Esophagus muscularis mucosa (tissue), 4 donors: ENCODE measurements around the gene SDK1. TPM values are rescaled to one million over a fixed set of nuclear protein-coding genes. Genes with fewer than 3 reads are reported as not detected.

Experiments
- DNase-seq: peaks from one replicate; pipeline ENCODE4 v3.0.0-alpha.2; 2017; ENCODE audit errors: extremely low spot score
- H3K27ac ChIP-seq, 4 donors: fragments of 200-600 bp; sonication (generic); replicated peaks in 1 of 4; 1 replicate in 3 of 4; 2 replicates in 1 of 4; pipeline ENCODE4 v1.5.1; 2016 to 2019; ENCODE audit warnings: mild to moderate bottlenecking in 1 of 4
- H3K27me3 ChIP-seq, 4 donors: fragments of 200-600 bp; sonication (generic); one replicate each; pipeline versions ENCODE4 v1.5.1 to v1.6.0; 2016 to 2019
- H3K36me3 ChIP-seq, 4 donors: fragments of 200-600 bp; sonication (generic); one replicate each; pipeline ENCODE4 v1.5.1; 2016 to 2019
- H3K4me1 ChIP-seq, 4 donors: fragments of 200-600 bp; sonication (generic); one replicate each; pipeline ENCODE4 v1.5.1; 2016 to 2019
- H3K4me3 ChIP-seq, 4 donors: fragments of 200-600 bp; sonication (generic); 1 replicate in 2 of 4; 2 replicates in 2 of 4; pipeline ENCODE4 v1.5.1; 2016 to 2019; ENCODE audit warnings: mild to moderate bottlenecking in 4 of 4, moderate library complexity in 1 of 4
- H3K9me3 ChIP-seq, 4 donors: fragments of 200-600 bp; sonication (generic); 1 replicate in 3 of 4; 2 replicates in 1 of 4; pipeline ENCODE4 v1.5.1; 2016 to 2019
- CTCF ChIP-seq, 3 experiments: fragments of 200-600 bp in 2 of 3; fragments of 450-650 bp in 1 of 3; sonication (generic) in 2 of 3; IDR thresholded peaks; one replicate each; pipeline ENCODE4 v1.5.1; 2017 to 2019; ENCODE audit warnings: antibody characterized with exemption in 3 of 3, mild to moderate bottlenecking in 2 of 3, moderate library complexity in 1 of 3
- EP300 ChIP-seq: sonication (generic); formaldehyde crosslinking; IDR thresholded peaks from one replicate; pipeline ENCODE4 v1.6.1; 2017; ENCODE audit warnings: antibody characterized with exemption
- POLR2A ChIP-seq: fragments of 450-650 bp; IDR thresholded peaks from one replicate; pipeline ENCODE4 v1.6.1; 2017; ENCODE audit warnings: antibody characterized with exemption, moderate library complexity, mild to moderate bottlenecking, low read depth
- POLR2AphosphoS5 ChIP-seq, 2 donors: sonication (generic); formaldehyde crosslinking; IDR thresholded peaks; one replicate each; pipeline ENCODE4 v1.6.1; 2017; ENCODE audit warnings: antibody characterized with exemption in 2 of 2
- WGBS: methylation state at CpG from one replicate; pipeline ENCODE4 v1.1.5; 2018; 5-methylcytosine and 5-hydroxymethylcytosine counted together
- intact Hi-C: fragments of 100-400 bp; cut with DNase I; formaldehyde crosslinking; loops from one replicate; pipeline ENCODE4 v1.15.1; 2023
- total RNA-seq, 4 donors: library from RNA; depleted of rRNA; stranded (reverse); fragments of >200 nt; gene quantifications; one replicate each; pipeline versions ENCODE4 v1.1.0 to v1.2.1, GENCODE V29; 2016

SDK1 gene
- total RNA-seq, 4 donors from 2014 or later = 7.8 to 18.6 (median 12.0) TPM

- no peak for TF ChIP-seq EP300
- TF ChIP-seq CTCF (IDR thresholded peaks at IDR 0.05) = peak in 2 of 3 experiments; percentile 23 to 27
- no peaks in the 10 kb centered on the region for H3K36me3 ChIP-seq
- intact Hi-C loops = no loop called here
- 81% methylated on average over 5 of the region's 5 CpGs for WGBS
- DNase-seq = no peak
- no peaks in the 10 kb centered on the region for H3K4me1 ChIP-seq
- no peak overlapping the region for H3K27ac ChIP-seq
- no peak overlapping the region for H3K4me3 ChIP-seq
- no peaks in the 10 kb centered on the region for H3K27me3 ChIP-seq
- no peaks in the 10 kb centered on the region for H3K9me3 ChIP-seq
These were observed 372.5 kb downstream of the SDK1 start for GRCh38 chr7:3673524-3673923.

- no peak for TF ChIP-seq EP300
- no peak for TF ChIP-seq CTCF (IDR thresholded peaks at IDR 0.05)
- no peak for TF ChIP-seq POLR2AphosphoS5 (IDR thresholded peaks at IDR 0.05)
- TF ChIP-seq POLR2A = no peak
- no peaks in the 10 kb centered on the region for H3K4me1 ChIP-seq
- no peaks in the 10 kb centered on the region for H3K27me3 ChIP-seq
- WGBS = 96% methylated on average over 4 of the region's 4 CpGs
- H3K27ac ChIP-seq = no peak overlapping the region
- H3K36me3 ChIP-seq = no peaks in the 10 kb centered on the region
- intact Hi-C loops = no loop called here
- H3K4me3 ChIP-seq = no peak overlapping the region
- no peaks in the 10 kb centered on the region for H3K9me3 ChIP-seq
- DNase-seq = no peak
These were observed 377.3 kb downstream of the SDK1 start for GRCh38 chr7:3678314-3678810.

- Histone ChIP-seq H3K4me3 (no peak overlapping the region), H3K4me1 (no peaks in the 10 kb centered on the region), H3K36me3 (no peaks in the 10 kb centered on the region), H3K27ac (no peak overlapping the region), H3K27me3 (no peaks in the 10 kb centered on the region), H3K9me3 (no peaks in the 10 kb centered on the region)
- WGBS = 39% methylated on average over 8 of the region's 10 CpGs
- intact Hi-C loops = no loop called here
- no peak for DNase-seq
- no peak for TF ChIP-seq POLR2A
- no peak for TF ChIP-seq EP300
- TF ChIP-seq POLR2AphosphoS5 (IDR thresholded peaks at IDR 0.05) = no peak
- TF ChIP-seq CTCF (IDR thresholded peaks at IDR 0.05) = no peak
These were observed 381.1 kb downstream of the SDK1 start for GRCh38 chr7:3682028-3682710.

GRCh38 chr7:3683546-3684539, 382.8 kb downstream of the SDK1 start:
- intact Hi-C loops = no loop called here
- Histone ChIP-seq H3K27ac (no peak overlapping the region), H3K9me3 (peaks cover 0 to 6% (median 2%) of the 10 kb centered on the region in 4 donors), H3K4me1 (no peaks in the 10 kb centered on the region), H3K36me3 (no peaks in the 10 kb centered on the region), H3K27me3 (no peaks in the 10 kb centered on the region), H3K4me3 (no peak overlapping the region)
- 86% methylated on average over 9 of the region's 12 CpGs for WGBS
- no peak for TF ChIP-seq CTCF (IDR thresholded peaks at IDR 0.05)
- TF ChIP-seq POLR2AphosphoS5 (IDR thresholded peaks at IDR 0.05) = no peak
- no peak for TF ChIP-seq EP300
- TF ChIP-seq POLR2A = no peak
- DNase-seq = no peak
